SH-SY5Y (cell line): ENCODE data around the gene SIK2.

ENCODE experiments used
- GATA2 ChIP-seq: IDR thresholded peaks from 2 replicates; pipeline ENCODE4 v1.6.1; 2011; ENCODE audit warnings: mild to moderate bottlenecking, low read depth, low read length
- GATA3 ChIP-seq: IDR thresholded peaks from 2 replicates; pipeline ENCODE4 v1.6.1; 2011; ENCODE audit warnings: low read depth, mild to moderate bottlenecking, low read length, moderate library complexity

GRCh38 chr11:111582881-111583280, 19.4 kb upstream of the SIK2 start:
- TF ChIP-seq GATA2, result no peak
- no peak for TF ChIP-seq GATA3
